Epidermal melanocyte (primary cell): ENCODE results near the gene NOP16.
A peak's percentile ranks its signal among the peaks of the same experiment; 100 is the strongest.

ENCODE experiments used
- DNase-seq: peaks from one replicate; pipeline ENCODE4 v3.0.0; 2011; ENCODE audit warnings: low spot score; ENCODE audit not compliant: insufficient read length

NOP16 gene

GRCh38 chr5:176386491-176386890 is 1.9 kb downstream of the NOP16 start:
- DNase-seq: no peak

GRCh38 chr5:176384991-176385390 is 3.4 kb downstream of the NOP16 start:
- no peak for DNase-seq

GRCh38 chr5:176384366-176384930 is 4.0 kb downstream of the NOP16 start:
- DNase-seq: no peak

GRCh38 chr5:176383961-176384360 is 4.4 kb downstream of the NOP16 start:
- no peak for DNase-seq

GRCh38 chr5:176383248-176383905 is 5.0 kb downstream of the NOP16 start:
- no peak for DNase-seq

- no peak for DNase-seq
Measured at GRCh38 chr5:176382721-176383120, 5.7 kb downstream of the NOP16 start.

GRCh38 chr5:176381979-176382378 is 6.4 kb downstream of the NOP16 start:
- no peak for DNase-seq

- DNase-seq: no peak
Measured at GRCh38 chr5:176381423-176381822, 7.0 kb downstream of the NOP16 start.

- no peak for DNase-seq
Measured at GRCh38 chr5:176379881-176380280, 8.5 kb downstream of the NOP16 start.

- DNase-seq: peak; percentile 68
Measured at GRCh38 chr5:176373100-176373818, 15.1 kb downstream of the NOP16 start.

GRCh38 chr5:176371621-176372539 is 16.5 kb downstream of the NOP16 start:
- no peak for DNase-seq

GRCh38 chr5:176369934-176370711 is 18.3 kb downstream of the NOP16 start:
- DNase-seq: no peak

- DNase-seq: no peak
Measured at GRCh38 chr5:176368726-176369125, 19.7 kb downstream of the NOP16 start.

- no peak for DNase-seq
Measured at GRCh38 chr5:176366232-176366894, 22.0 kb downstream of the NOP16 start.

GRCh38 chr5:176365351-176366231 is 22.8 kb downstream of the NOP16 start, which contains the start of gene ARL10:
Gene ARL10 (plus strand): TSS chr5:176365487. CDS start chr5:176365564, 77 bp downstream.
- DNase-seq: peak; percentile 47

- DNase-seq: no peak
Measured at GRCh38 chr5:176364765-176365350, 23.5 kb downstream of the NOP16 start.

GRCh38 chr5:176362233-176362490 is 26.2 kb downstream of the NOP16 start:
- DNase-seq: no peak

GRCh38 chr5:176361437-176362232 is 26.8 kb downstream of the NOP16 start, which contains the start of gene KIAA1191:
Gene KIAA1191 (minus strand): TSS chr5:176361764. CDS start chr5:176359508, 2,256 bp downstream.
- peak; percentile 89 for DNase-seq
